K562 (cell line): Measurements from ENCODE around the gene SEC14L5. TPM values are rescaled to one million over a fixed set of nuclear protein-coding genes. Genes with fewer than 3 reads are reported as not detected.

Experiments
- ATAC-seq: fragments of 200-7000 bp; cut with Tn5 transposase; 3 replicates; pipeline ENCODE4 v1.9.1; 2020; ENCODE audit warnings: moderate library complexity
- BruUV-seq: library from RNA; stranded (reverse); fragments of 400-500 nt; replicated peaks from 2 replicates; lab custom pipeline; 2021; lab: Mats Ljungman, UMichigan
- CTCF ChIA-PET: fragments of 300-600 bp; formaldehyde crosslinking; extraction: SDS; loops from one replicate; lab custom pipeline; 2021; ENCODE audit warnings: low intra/inter-chr PET ratio; lab: Yijun Ruan, JAX
- POLR2A ChIA-PET: fragments of 300-600, 350-650 bp; sonication (Branson Sonifier 250); formaldehyde crosslinking; extraction: SDS; loops from one replicate; lab custom pipeline; 2021; ENCODE audit warnings: antibody characterized with exemption, inconsistent platforms; lab: Yijun Ruan, JAX
- DNase-seq, 4 experiments: peaks; one replicate each; pipeline versions ENCODE4 v3.0.0 to v3.0.0-alpha.2; 2011 to 2018; ENCODE audit warnings: low spot score in 3 of 4, mixed read lengths in 3 of 4; ENCODE audit errors: extremely low read depth in 1 of 4
- FAIRE-seq: peaks from 2 replicates; lab custom pipeline; 2011; peaks lifted over from hg19 to GRCh38; lab: Jason Lieb, UNC
- H2AFZ ChIP-seq: 2 replicates; pipeline ENCODE4 v1.6.0; 2011; ENCODE audit warnings: low read depth, low read length, control low read depth, inconsistent platforms
- H3K27ac ChIP-seq: fragments of 200-600 bp; 3 replicates; pipeline ENCODE4 v1.8.0; 2011; ENCODE audit warnings: low read depth, mild to moderate bottlenecking, control low read depth, inconsistent platforms, low read length, moderate library complexity, mixed read lengths; ENCODE audit errors: extremely low read depth
- H3K27me3 ChIP-seq, 2 experiments: fragments of 300-600 bp in 1 of 2; 2 replicates in 1 of 2; 3 replicates in 1 of 2; pipeline versions ENCODE4 v1.6.0 to v1.8.0; 2011; ENCODE audit warnings: inconsistent platforms in 2 of 2, low read length in 2 of 2, mild to moderate bottlenecking in 1 of 2, mixed read lengths in 1 of 2, moderate library complexity in 1 of 2; ENCODE audit not compliant: control insufficient read depth in 2 of 2, insufficient read depth in 2 of 2
- H3K36me3 ChIP-seq: fragments of 300-600 bp; 3 replicates; pipeline ENCODE4 v1.8.0; 2011; ENCODE audit warnings: mild to moderate bottlenecking, low read length, inconsistent platforms; ENCODE audit not compliant: control insufficient read depth, insufficient read depth
- H3K4me1 ChIP-seq, 2 experiments: fragments of 200-600 bp in 1 of 2; replicated peaks in 1 of 2; 2 replicates in 1 of 2; 3 replicates in 1 of 2; pipeline versions ENCODE4 v1.5.1 to v1.8.0; 2011; ENCODE audit warnings: inconsistent platforms in 2 of 2, low read length in 2 of 2, mild to moderate bottlenecking in 1 of 2, mixed read lengths in 1 of 2, moderate library complexity in 1 of 2; ENCODE audit not compliant: control insufficient read depth in 2 of 2, insufficient read depth in 2 of 2
- H3K4me2 ChIP-seq: 2 replicates; pipeline ENCODE4 v1.6.1; 2011; ENCODE audit warnings: low read length, control low read depth, inconsistent platforms, mixed read lengths; ENCODE audit not compliant: insufficient read depth
- H3K4me3 ChIP-seq: fragments of 200-600 bp; sonication (generic), shearing (Covaris generic); 2 replicates; pipeline ENCODE4 v1.5.1; 2016; ENCODE audit warnings: control low read depth, inconsistent platforms
- H3K79me2 ChIP-seq: fragments of 200-600 bp; 3 replicates; pipeline ENCODE4 v1.8.0; 2011; ENCODE audit warnings: low read length, inconsistent platforms; ENCODE audit not compliant: control insufficient read depth, insufficient read depth
- H3K9ac ChIP-seq, 2 experiments: 2 replicates each; pipeline versions ENCODE4 v1.6.0 to v1.6.1; 2011; ENCODE audit warnings: low read depth in 2 of 2, low read length in 2 of 2, control low read depth in 1 of 2, inconsistent platforms in 1 of 2, mild to moderate bottlenecking in 1 of 2, mixed read lengths in 1 of 2; ENCODE audit not compliant: insufficient read depth in 1 of 2
- H3K9me1 ChIP-seq: one replicate; pipeline ENCODE4 v1.6.0; 2011; ENCODE audit warnings: inconsistent platforms, mild to moderate bottlenecking, low read length, moderate library complexity; ENCODE audit not compliant: control insufficient read depth, insufficient read depth
- H3K9me3 ChIP-seq: replicated peaks from 2 replicates; pipeline ENCODE4 v1.5.1; 2011; ENCODE audit warnings: low read depth, low read length, inconsistent platforms; ENCODE audit not compliant: control insufficient read depth, insufficient read depth
- H4K20me1 ChIP-seq: replicated peaks from 2 replicates; pipeline ENCODE4 v1.6.1; 2011; ENCODE audit warnings: low read length, inconsistent platforms, mixed read lengths; ENCODE audit not compliant: control insufficient read depth, insufficient read depth
- ARID2 ChIP-seq: fragments of 450-650 bp; IDR thresholded peaks from 2 replicates; pipeline ENCODE4 v1.6.1; 2017; ENCODE audit warnings: antibody characterized with exemption, mild to moderate bottlenecking
- BDP1 ChIP-seq: IDR thresholded peaks from 3 replicates; pipeline ENCODE4 v1.6.1; 2011; ENCODE audit not compliant: insufficient read length, insufficient read depth
- KLF16 ChIP-seq: IDR thresholded peaks from 2 replicates; pipeline ENCODE4 v1.6.1; 2016; ENCODE audit warnings: antibody characterized with exemption
- NFE2 ChIP-seq: IDR thresholded peaks from 2 replicates; pipeline ENCODE4 v1.6.1; 2014; ENCODE audit warnings: antibody characterized with exemption, low read depth
- PHF20 ChIP-seq: fragments of 450-650 bp; IDR thresholded peaks from 2 replicates; pipeline ENCODE4 v1.6.1; 2018; ENCODE audit not compliant: partially characterized antibody
- TAF7 ChIP-seq: fragments of 450-650 bp; IDR thresholded peaks from 2 replicates; pipeline ENCODE4 v1.6.1; 2016; ENCODE audit warnings: missing genetic modification characterization, missing compliant biosample characterization
- ZNF318 ChIP-seq, 2 experiments: fragments of 450-650 bp; IDR thresholded peaks; 2 replicates each; pipeline ENCODE4 v1.6.1; 2016; ENCODE audit warnings: mild to moderate bottlenecking in 2 of 2, borderline replicate concordance in 1 of 2, low read depth in 1 of 2, moderate library complexity in 1 of 2
- ZNF41 ChIP-seq: fragments of 250-450 bp; sonication (Bioruptor Pico); conservative IDR thresholded peaks from 2 replicates; pipeline ENCODE4 v1.4.0; 2020; ENCODE audit warnings: mild to moderate bottlenecking
- WGBS: fragments of 100-300 bp; shearing (Covaris generic); methylation state at CpG from one replicate; pipeline ENCODE4 v1.1.6; 2016; ENCODE audit warnings: low coverage, mixed read lengths; ENCODE audit not compliant: insufficient coverage; ENCODE audit errors: missing lambda C conversion rate; 5-methylcytosine and 5-hydroxymethylcytosine counted together
- in situ Hi-C: fragments of 300-500 bp; cut with MboI; formaldehyde crosslinking; loops from 4 replicates; pipeline ENCODE4 v1.15.0; 2018; ENCODE audit warnings: inconsistent platforms, mixed read lengths
- intact Hi-C: fragments of 100-400 bp; cut with micrococcal nuclease; formaldehyde crosslinking; loops from 2 replicates; pipeline ENCODE4 v1.14.2; 2022
- polyA plus RNA-seq, 8 experiments: library from polyadenylated mRNA; depleted of rRNA in 4 of 8; stranded (reverse) in 5 of 8; unstranded in 3 of 8; fragments of >200 nt; fragmentation: Nextera tagmentation in 2 of 8; fragmentation: Illumina TruSeq in 1 of 8; extraction: Ambion mirVana in 2 of 8; extraction: Trizol in 1 of 8; gene quantifications; 2 replicates each; pipeline versions ENCODE4 v1.2.1 to v1.2.3, GENCODE V29; 2011 to 2014; ENCODE audit warnings: inconsistent platforms in 1 of 8, missing spikeins in 1 of 8
- total RNA-seq, 7 experiments: library from RNA; depleted of rRNA in 6 of 7; stranded (reverse); fragments of >200 nt in 6 of 7; fragmentation: Illumina TruSeq in 2 of 7; extraction: Trizol in 2 of 7; gene quantifications; 2 replicates each; pipeline versions ENCODE4 v1.2.1 to v1.2.3, GENCODE V29; 2011 to 2021; ENCODE audit warnings: low replicate concordance in 1 of 7

The SEC14L5 gene
- total and polyA plus RNA-seq, 9 of the 15 experiments (the other 6 are each of a cell fraction or from before 2014, with no cell fraction given) = 0.11 TPM; not detected in 8

- DNase-seq = peak in 1 of 4 experiments; percentile 13
- TF ChIP-seq ARID2 = no peak
- TF ChIP-seq ZNF318 (IDR thresholded peaks at IDR 0.05; ENCODE audit: borderline replicate concordance in 1 of 2, low read depth in 1 of 2) = no peak
- TF ChIP-seq KLF16 = no peak
- TF ChIP-seq TAF7 (tag) = no peak
- TF ChIP-seq PHF20 = no peak
- TF ChIP-seq NFE2 = no peak
- TF ChIP-seq ZNF41 (CRISPR knock-in tag) = no peak
- TF ChIP-seq BDP1 = no peak
- WGBS = 0% methylated on average over 7 of the region's 10 CpGs
- FAIRE-seq = no peak
- H2AFZ ChIP-seq = no peak overlapping the region
- CTCF ChIA-PET = no interaction called here
- in situ Hi-C loops (no loop called here), intact Hi-C loops (no loop called here)
- POLR2A ChIA-PET = no interaction called here
- peaks cover 0 to 18% of the 10 kb centered on the region in 2 experiments; a peak in 3 of 5 replicates for H3K4me1 ChIP-seq
- H3K79me2 ChIP-seq = no peaks in the 10 kb centered on the region
- ATAC-seq = no peak
- H3K9me1 ChIP-seq = no peaks in the 10 kb centered on the region
- peaks cover 4% of the 10 kb centered on the region; the same call in 1 of the 2 replicates for H4K20me1 ChIP-seq
- H3K27ac ChIP-seq = no peak overlapping the region
- H3K36me3 ChIP-seq = no peaks in the 10 kb centered on the region
- H3K9ac ChIP-seq = peak overlapping the region in 1 of 2 experiments; percentile 52; a peak in 2 of 4 replicates
- H3K9me3 ChIP-seq = no peaks in the 10 kb centered on the region
- no peak overlapping the region for H3K4me3 ChIP-seq
- no TSS peak for BruUV-seq
- peaks cover 23 to 37% of the 10 kb centered on the region in 2 experiments; a peak in 4 of 5 replicates for H3K27me3 ChIP-seq
- H3K4me2 ChIP-seq = no peak overlapping the region
Measured at GRCh38 chr16:4987250-4987579, 29.1 kb downstream of the SEC14L5 start.
